Effector memory CD4-positive, alpha-beta T cell (primary cell): ENCODE data around the gene ZCWPW2.

Experiments used
- DNase-seq, 3 donors: peaks; one replicate each; pipeline ENCODE4 v3.0.0-alpha.2; 2020
- H3K27ac ChIP-seq: 2 replicates; pipeline ENCODE4 v1.7.0; 2013; ENCODE audit warnings: mild to moderate bottlenecking, low read length, moderate library complexity; ENCODE audit not compliant: insufficient read depth, poor library complexity, severe bottlenecking
- H3K27me3 ChIP-seq: replicated peaks from 2 replicates; pipeline ENCODE4 v1.7.0; 2013; ENCODE audit warnings: mild to moderate bottlenecking, low read length; ENCODE audit not compliant: insufficient read depth, control insufficient read depth, poor library complexity, severe bottlenecking
- H3K36me3 ChIP-seq: 2 replicates; pipeline ENCODE4 v1.7.0; 2013; ENCODE audit warnings: mild to moderate bottlenecking, low read length, moderate library complexity; ENCODE audit not compliant: control insufficient read depth, insufficient read depth
- H3K4me1 ChIP-seq: 2 replicates; pipeline ENCODE4 v1.7.0; 2013; ENCODE audit warnings: low read length, mild to moderate bottlenecking; ENCODE audit not compliant: control insufficient read depth, insufficient read depth, poor library complexity, severe bottlenecking
- H3K4me3 ChIP-seq: 2 replicates; pipeline ENCODE4 v1.7.0; 2013; ENCODE audit warnings: low read length, low read depth, mild to moderate bottlenecking; ENCODE audit not compliant: insufficient read depth, poor library complexity, severe bottlenecking
- H3K9me3 ChIP-seq: 2 replicates; pipeline ENCODE4 v1.7.0; 2013; ENCODE audit warnings: mild to moderate bottlenecking, low read length, moderate library complexity; ENCODE audit not compliant: control insufficient read depth

Gene ZCWPW2

DNA sequence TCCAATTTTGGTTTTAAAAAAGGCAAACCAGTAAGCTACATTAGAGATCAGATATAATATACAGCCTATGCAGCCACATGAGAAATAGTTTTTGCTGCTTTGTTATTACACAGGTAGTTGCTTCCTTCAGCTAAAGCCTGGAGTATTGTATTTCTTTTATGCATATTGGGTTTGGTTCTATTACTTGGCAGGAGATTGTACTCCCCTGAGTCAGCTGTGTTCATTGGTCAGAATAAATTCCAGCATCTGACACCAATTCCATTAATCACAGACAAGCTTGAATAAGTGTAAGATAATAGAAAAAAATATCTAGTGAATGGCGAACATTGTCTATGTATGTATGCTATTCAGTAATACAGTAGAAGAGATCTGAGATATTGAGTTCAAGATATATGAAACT, 26.1 kb upstream of the ZCWPW2 start:
- Histone ChIP-seq H3K27ac (no peak overlapping the region), H3K27me3 (no peaks in the 10 kb centered on the region), H3K36me3 (peaks cover 9% of the 10 kb centered on the region), H3K9me3 (no peaks in the 10 kb centered on the region), H3K4me1 (no peaks in the 10 kb centered on the region), H3K4me3 (no peak overlapping the region)
- no peak for DNase-seq

DNA sequence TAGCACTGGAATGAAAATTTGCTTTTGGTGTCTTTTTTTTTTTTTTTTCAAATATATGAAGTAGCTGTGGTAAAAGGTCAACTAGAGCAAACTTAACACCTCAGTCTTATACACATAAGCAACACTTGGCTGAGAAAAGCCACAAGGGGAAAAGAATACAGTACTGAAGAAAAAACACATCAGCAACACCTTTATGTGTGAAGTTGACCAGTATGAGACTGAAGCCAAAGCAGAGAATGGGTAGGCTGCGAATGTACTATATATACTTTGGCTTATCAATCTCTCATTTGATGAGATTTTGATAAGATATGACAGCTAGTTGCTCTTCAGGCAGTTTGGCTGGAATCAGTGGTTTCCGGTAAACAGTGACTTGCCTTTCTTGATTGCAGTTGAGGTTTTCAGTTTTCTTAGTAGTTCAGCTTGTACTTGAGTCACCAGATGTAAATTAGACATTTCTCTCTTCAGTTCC, 22.0 kb upstream of the ZCWPW2 start:
- peaks cover 9% of the 10 kb centered on the region for H3K36me3 ChIP-seq
- H3K9me3 ChIP-seq = no peaks in the 10 kb centered on the region
- no peak overlapping the region for H3K4me3 ChIP-seq
- no peaks in the 10 kb centered on the region for H3K27me3 ChIP-seq
- H3K4me1 ChIP-seq = no peaks in the 10 kb centered on the region
- no peak overlapping the region for H3K27ac ChIP-seq
- peak in 2 of 3 donors; percentile 20 to 23 for DNase-seq

DNA sequence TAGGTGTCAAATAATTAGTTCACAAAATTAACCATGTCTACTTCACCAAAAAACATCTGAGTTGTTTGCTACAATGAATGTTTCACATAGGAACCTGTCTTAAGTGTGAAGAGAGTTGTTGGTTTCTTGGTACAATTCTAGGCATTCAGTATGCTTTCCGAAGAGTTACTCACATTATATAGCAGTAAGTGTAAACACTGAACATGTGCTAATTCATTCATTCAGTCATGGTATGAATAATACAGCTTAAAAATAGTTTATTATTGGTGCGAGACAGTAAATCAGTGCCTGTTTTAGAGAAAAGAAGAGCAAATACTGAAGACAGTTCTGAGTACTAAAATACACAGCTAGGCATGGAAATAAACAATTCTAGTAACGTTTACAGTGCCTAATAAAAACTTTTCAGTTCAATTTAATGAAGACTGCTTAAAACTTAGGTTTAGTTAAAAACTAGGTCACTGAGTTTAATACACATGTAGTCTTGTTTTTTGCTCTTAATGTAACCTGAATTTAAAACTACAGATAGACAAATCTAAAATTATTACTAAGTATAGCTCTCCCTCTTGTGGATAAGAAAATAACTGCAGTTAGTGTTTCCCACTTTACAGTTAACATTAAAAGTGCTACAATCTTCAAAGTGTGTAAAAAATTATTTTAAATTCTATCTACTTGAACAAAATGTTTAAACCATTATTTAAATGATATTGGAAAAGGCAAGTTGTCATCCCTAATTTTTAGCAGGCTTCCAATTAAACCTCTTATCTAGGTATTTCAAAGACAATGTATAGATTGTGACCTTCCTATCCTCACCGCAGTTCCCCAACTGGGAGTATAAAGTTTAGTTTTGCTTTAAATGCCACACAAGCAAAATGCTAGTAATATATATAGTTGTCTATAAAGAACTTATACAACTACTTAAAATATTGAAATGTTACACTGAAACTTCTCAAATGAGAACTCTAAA, 20.1 kb upstream of the ZCWPW2 start:
- no peaks in the 10 kb centered on the region for H3K27me3 ChIP-seq
- H3K27ac ChIP-seq = no peak overlapping the region
- peaks cover 9% of the 10 kb centered on the region for H3K36me3 ChIP-seq
- H3K4me1 ChIP-seq = no peaks in the 10 kb centered on the region
- no peaks in the 10 kb centered on the region for H3K9me3 ChIP-seq
- H3K4me3 ChIP-seq = no peak overlapping the region
- no peak for DNase-seq

DNA sequence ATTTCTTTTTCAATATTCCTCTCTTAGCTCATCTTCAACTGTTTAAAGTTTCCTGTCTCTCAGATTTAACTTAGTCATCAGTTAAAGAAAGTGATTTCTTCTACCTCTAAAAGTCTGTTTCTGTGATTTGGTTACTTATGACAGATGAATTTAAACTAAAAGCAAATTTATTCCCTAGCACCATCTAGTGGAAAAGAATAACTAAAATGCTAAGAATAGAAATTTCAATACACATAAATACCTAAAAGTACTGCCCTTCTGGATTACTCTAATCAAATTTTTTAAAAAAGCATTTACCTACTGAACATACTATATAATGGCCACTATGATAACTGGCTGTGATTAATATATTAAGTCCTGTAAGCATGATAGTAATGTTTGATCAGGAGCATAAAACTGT, 14.0 kb upstream of the ZCWPW2 start:
- Histone ChIP-seq H3K4me1 (no peaks in the 10 kb centered on the region), H3K9me3 (no peaks in the 10 kb centered on the region), H3K36me3 (peaks cover 8% of the 10 kb centered on the region), H3K27me3 (no peaks in the 10 kb centered on the region), H3K27ac (no peak overlapping the region), H3K4me3 (no peak overlapping the region)
- DNase-seq = no peak

DNA sequence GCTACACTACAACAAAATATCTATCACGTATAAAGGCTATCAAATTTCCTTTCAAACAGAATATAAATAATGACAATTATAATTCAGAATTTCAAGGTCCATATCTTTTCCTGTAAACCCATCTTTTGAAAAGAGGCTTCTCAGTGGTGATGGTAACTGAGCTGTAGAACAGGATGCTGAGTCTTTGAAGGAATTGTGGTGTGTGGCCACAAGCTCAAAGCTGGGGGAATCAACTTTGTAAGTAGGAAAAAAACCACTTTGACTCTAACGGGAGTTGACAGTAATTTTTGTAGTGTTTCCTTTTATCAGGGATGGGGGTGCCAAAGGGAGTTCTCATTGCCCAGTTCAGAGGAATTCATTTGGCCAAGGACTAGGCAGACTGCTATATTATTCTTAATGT, 13.3 kb upstream of the ZCWPW2 start:
- no peak overlapping the region for H3K27ac ChIP-seq
- H3K27me3 ChIP-seq = no peaks in the 10 kb centered on the region
- H3K4me3 ChIP-seq = no peak overlapping the region
- H3K36me3 ChIP-seq = peaks cover 11% of the 10 kb centered on the region
- no peaks in the 10 kb centered on the region for H3K9me3 ChIP-seq
- no peaks in the 10 kb centered on the region for H3K4me1 ChIP-seq
- DNase-seq = no peak

DNA sequence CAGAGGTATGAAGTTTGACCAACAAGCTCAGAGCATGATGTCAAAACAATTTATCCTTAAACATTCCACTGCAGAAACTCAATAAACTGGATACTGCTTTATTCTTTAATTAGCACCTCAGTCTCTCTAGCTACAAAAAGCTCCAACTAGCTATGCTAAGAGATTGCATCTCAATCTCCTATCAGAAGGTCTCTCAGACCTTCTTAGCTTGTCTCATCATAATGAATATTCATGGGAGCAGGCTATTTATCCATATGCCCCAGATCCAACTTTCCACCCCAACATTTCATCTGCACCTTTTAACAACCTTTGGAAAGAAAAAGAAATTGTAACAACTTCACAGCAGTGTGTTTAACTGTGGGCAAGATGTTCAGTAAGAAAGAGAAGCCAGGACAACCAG, 11.3 kb upstream of the ZCWPW2 start:
- DNase-seq = no peak
- Histone ChIP-seq H3K27me3 (no peaks in the 10 kb centered on the region), H3K4me3 (no peak overlapping the region), H3K27ac (no peak overlapping the region), H3K36me3 (peaks cover 11% of the 10 kb centered on the region), H3K9me3 (no peaks in the 10 kb centered on the region), H3K4me1 (no peaks in the 10 kb centered on the region)

DNA sequence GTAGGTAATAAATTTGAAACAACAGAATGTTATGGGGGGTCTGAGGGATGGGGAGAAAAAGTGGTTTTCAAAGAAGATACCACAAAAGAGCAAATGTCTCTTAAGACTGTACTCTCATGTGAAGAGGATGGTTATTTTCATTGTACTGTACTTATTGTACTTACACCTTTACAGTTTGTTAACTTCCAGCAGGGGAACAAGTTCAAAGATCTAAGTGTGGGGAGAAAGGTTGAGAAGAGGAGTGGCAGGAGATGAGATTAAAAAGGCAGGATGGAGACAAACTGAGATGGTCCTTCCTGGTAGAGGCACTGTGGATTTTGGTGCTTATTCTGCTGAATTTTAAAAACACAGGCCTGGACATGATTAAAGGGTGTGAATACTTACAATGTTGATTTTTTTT, 5.4 kb upstream of the ZCWPW2 start:
- H3K4me3 ChIP-seq = no peak overlapping the region
- H3K36me3 ChIP-seq = peaks cover 8% of the 10 kb centered on the region
- no peak overlapping the region for H3K27ac ChIP-seq
- H3K9me3 ChIP-seq = no peaks in the 10 kb centered on the region
- DNase-seq = no peak
- no peaks in the 10 kb centered on the region for H3K27me3 ChIP-seq
- no peaks in the 10 kb centered on the region for H3K4me1 ChIP-seq

DNA sequence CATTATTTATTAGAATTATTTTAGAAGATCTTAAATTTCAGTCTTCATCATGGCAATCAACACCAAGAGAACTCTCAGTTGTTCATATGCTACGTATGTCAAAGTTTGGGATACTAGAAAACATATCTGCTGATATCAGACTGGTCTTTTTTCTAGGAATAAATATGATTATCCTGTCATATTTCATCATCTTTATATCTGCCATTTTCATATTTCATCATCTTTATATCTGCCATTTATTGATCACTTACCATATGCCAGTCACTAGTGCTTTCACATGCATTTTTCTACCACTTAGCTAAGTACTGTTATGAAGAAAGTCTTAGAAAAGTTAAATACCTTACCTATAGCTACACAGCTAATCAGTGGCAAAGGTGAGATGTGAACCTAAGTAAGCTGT, 2.8 kb upstream of the ZCWPW2 start:
- no peak overlapping the region for H3K27ac ChIP-seq
- no peaks in the 10 kb centered on the region for H3K36me3 ChIP-seq
- H3K9me3 ChIP-seq = no peaks in the 10 kb centered on the region
- no peaks in the 10 kb centered on the region for H3K4me1 ChIP-seq
- no peak for DNase-seq
- no peak overlapping the region for H3K4me3 ChIP-seq
- H3K27me3 ChIP-seq = no peaks in the 10 kb centered on the region

DNA sequence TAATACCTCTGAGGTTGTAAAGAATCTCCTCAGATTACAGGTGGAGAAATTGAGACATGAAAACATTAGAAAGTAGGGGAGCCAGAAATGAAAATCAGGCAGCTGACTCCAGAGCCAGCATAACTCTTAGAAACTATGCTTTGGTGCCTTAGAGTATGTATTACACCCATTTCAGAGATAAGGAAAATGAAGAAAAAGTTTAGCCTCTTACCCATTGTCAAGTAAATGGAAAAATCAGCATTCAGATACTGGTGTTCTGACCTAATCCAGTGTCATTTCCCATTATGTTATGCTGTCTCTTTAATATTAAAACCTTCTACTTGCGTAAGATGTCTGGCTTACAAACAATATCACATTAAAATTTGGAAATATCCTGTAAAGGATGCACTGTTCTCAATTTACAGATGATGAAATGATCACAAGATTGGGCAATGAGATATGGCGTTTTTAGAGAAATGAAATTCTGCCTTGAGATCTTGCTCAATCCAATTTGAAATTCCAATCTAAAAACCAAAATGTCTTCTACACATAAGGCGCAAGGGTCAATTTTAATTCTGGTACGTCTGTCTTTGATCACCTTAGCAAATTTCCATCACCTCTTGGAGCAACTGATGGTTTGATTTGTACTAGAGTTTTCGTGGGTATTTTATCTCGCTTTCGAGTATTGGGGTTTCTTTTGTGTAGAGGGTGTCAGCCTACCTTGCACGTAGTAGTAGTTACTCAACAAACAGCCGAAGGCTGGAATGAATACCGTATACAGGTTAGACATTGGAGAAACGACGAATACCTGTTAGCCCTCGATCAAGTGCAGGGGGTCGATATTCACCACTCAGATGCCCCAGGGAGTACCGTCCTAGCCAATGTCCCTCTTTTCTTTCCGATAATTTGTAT, 902 bp upstream of the ZCWPW2 start:
- H3K4me3 ChIP-seq = peak overlapping the region; percentile 99
- no peak for DNase-seq
- H3K9me3 ChIP-seq = no peaks in the 10 kb centered on the region
- H3K27ac ChIP-seq = peak overlapping the region; percentile 95
- no peaks in the 10 kb centered on the region for H3K36me3 ChIP-seq
- no peaks in the 10 kb centered on the region for H3K4me1 ChIP-seq
- H3K27me3 ChIP-seq = no peaks in the 10 kb centered on the region

DNA sequence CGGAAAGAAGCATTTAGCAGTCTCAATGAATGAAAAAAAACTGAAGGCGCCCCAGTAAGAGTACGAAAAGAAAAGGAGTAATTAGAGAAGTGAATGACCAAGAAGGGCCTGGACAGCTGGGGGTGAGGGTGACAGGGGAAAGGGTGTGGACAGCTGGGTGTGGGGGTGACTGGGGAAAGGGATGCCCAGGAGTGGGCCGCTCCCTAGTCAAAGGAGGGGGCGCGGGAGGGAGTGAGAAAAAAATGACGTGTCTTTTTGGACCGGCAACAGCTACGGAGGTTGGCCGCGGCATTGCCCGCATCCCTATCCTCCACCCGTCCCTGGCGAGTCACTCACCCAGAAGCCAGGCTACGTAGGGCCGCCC, 274 bp upstream of the ZCWPW2 start:
- peak overlapping the region; percentile 95 for H3K27ac ChIP-seq
- H3K36me3 ChIP-seq = no peaks in the 10 kb centered on the region
- peak overlapping the region; percentile 99 for H3K4me3 ChIP-seq
- no peak for DNase-seq
- H3K4me1 ChIP-seq = no peaks in the 10 kb centered on the region
- no peaks in the 10 kb centered on the region for H3K9me3 ChIP-seq
- no peaks in the 10 kb centered on the region for H3K27me3 ChIP-seq
